Measurements from ENCODE around the gene PTP4A2. TPM values are rescaled to one million over a fixed set of nuclear protein-coding genes. Genes with fewer than 3 reads are reported as not detected.

Gene PTP4A2
- total and polyA plus RNA-seq, 10 of the 15 experiments (the other 5 are each of a cell fraction or from before 2014, with no cell fraction given): 180 to 909 (median 375) TPM

GRCh38 chr1:31939484-31940329, 1.5 kb upstream of the PTP4A2 start (continued):
- TF ChIP-seq RCOR1 (conservative IDR thresholded peaks at IDR 0.05; ENCODE audit: low read depth, low read length) (no peak), HDAC6 (IDR thresholded peaks at IDR 0.05; ENCODE audit: unreplicated experiment) (no peak), HCFC1 (IDR thresholded peaks at IDR 0.05; ENCODE audit: low read length) (no peak), WRNIP1 (IDR thresholded peaks at IDR 0.05; ENCODE audit: borderline replicate concordance, low read depth, low read length) (no peak), CUX1 (IDR thresholded peaks at IDR 0.05; ENCODE audit: insufficient replicate concordance, low read depth, low read length) (no peak), ZNF274 (IDR thresholded peaks at IDR 0.05; ENCODE audit: insufficient read depth, insufficient read length) (no peak), MEF2B (IDR thresholded peaks at IDR 0.05; ENCODE audit: partially characterized antibody, poor library complexity, severe bottlenecking) (peak; percentile 67), SREBF1 (IDR thresholded peaks at IDR 0.05; ENCODE audit: low read length) (no peak), SUZ12 (IDR thresholded peaks at IDR 0.05; ENCODE audit: unreplicated experiment) (no peak), BCLAF1 (IDR thresholded peaks at IDR 0.05) (no peak), SP1 (IDR thresholded peaks at IDR 0.05; ENCODE audit: low read depth, low read length) (no peak), KDM1A (IDR thresholded peaks at IDR 0.05; ENCODE audit: borderline replicate concordance) (no peak), KAT2A (conservative IDR thresholded peaks at IDR 0.05; ENCODE audit: control insufficient read depth, low read depth, low read length) (no peak), PAX5 (IDR thresholded peaks at IDR 0.05; ENCODE audit: borderline replicate concordance, low read depth, low read length) (no peak), TARDBP (IDR thresholded peaks at IDR 0.05; ENCODE audit: borderline replicate concordance) (no peak), ATF7 (IDR thresholded peaks at IDR 0.05; ENCODE audit: low read depth) (peak; percentile 67), RAD51 (IDR thresholded peaks at IDR 0.05) (no peak)
- TF ChIP-seq, protein P1, sequence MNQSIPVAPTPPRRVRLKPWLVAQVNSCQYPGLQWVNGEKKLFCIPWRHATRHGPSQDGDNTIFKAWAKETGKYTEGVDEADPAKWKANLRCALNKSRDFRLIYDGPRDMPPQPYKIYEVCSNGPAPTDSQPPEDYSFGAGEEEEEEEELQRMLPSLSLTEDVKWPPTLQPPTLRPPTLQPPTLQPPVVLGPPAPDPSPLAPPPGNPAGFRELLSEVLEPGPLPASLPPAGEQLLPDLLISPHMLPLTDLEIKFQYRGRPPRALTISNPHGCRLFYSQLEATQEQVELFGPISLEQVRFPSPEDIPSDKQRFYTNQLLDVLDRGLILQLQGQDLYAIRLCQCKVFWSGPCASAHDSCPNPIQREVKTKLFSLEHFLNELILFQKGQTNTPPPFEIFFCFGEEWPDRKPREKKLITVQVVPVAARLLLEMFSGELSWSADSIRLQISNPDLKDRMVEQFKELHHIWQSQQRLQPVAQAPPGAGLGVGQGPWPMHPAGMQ (IDR thresholded peaks at IDR 0.05; ENCODE audit: borderline replicate concordance): no peak
- TF ChIP-seq, protein P2, sequence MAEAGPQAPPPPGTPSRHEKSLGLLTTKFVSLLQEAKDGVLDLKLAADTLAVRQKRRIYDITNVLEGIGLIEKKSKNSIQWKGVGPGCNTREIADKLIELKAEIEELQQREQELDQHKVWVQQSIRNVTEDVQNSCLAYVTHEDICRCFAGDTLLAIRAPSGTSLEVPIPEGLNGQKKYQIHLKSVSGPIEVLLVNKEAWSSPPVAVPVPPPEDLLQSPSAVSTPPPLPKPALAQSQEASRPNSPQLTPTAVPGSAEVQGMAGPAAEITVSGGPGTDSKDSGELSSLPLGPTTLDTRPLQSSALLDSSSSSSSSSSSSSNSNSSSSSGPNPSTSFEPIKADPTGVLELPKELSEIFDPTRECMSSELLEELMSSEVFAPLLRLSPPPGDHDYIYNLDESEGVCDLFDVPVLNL (IDR thresholded peaks at IDR 0.05; ENCODE audit: low read depth, low read length): no peak

Data from GM12878 (cell line).